Mesenchymal stem cell (in vitro differentiated cells and primary cell): Measurements from ENCODE around the gene FCGBP.

Source experiments
- DNase-seq: peaks from one replicate; pipeline ENCODE4 v3.0.0-alpha.2; 2013
- H2AFZ ChIP-seq: one replicate; pipeline ENCODE4 v1.6.1; 2013; ENCODE audit warnings: low read depth, mild to moderate bottlenecking, control low read depth, inconsistent platforms, low read length, moderate library complexity
- H2AK5ac ChIP-seq: 2 replicates; pipeline ENCODE4 v1.6.1; 2013; ENCODE audit warnings: low read length, moderate library complexity, mild to moderate bottlenecking, inconsistent platforms; ENCODE audit not compliant: severe bottlenecking
- H2BK120ac ChIP-seq: one replicate; pipeline ENCODE4 v1.6.1; 2013; ENCODE audit warnings: low read depth, mild to moderate bottlenecking, inconsistent platforms, low read length, moderate library complexity
- H2BK12ac ChIP-seq, 2 experiments: one replicate each; pipeline ENCODE4 v1.6.1; 2013; ENCODE audit warnings: inconsistent platforms in 2 of 2, low read length in 2 of 2, mild to moderate bottlenecking in 2 of 2, moderate library complexity in 2 of 2, control low read depth in 1 of 2
- H2BK15ac ChIP-seq: one replicate; pipeline ENCODE4 v1.6.1; 2013; ENCODE audit warnings: mild to moderate bottlenecking, low read depth, inconsistent platforms; ENCODE audit not compliant: poor library complexity, severe bottlenecking
- H2BK5ac ChIP-seq: 2 replicates; pipeline ENCODE4 v1.6.1; 2013; ENCODE audit warnings: low read depth, mild to moderate bottlenecking, low read length, control low read depth, inconsistent platforms; ENCODE audit not compliant: poor library complexity, severe bottlenecking
- H3K14ac ChIP-seq, 2 experiments: one replicate each; pipeline ENCODE4 v1.6.1; 2013; ENCODE audit warnings: inconsistent platforms in 2 of 2, low read length in 2 of 2, control low read depth in 1 of 2, mild to moderate bottlenecking in 1 of 2, moderate library complexity in 1 of 2
- H3K18ac ChIP-seq, 2 experiments: one replicate each; pipeline ENCODE4 v1.6.1; 2013; ENCODE audit warnings: inconsistent platforms in 2 of 2, low read length in 2 of 2, control low read depth in 1 of 2, low read depth in 1 of 2, mild to moderate bottlenecking in 1 of 2
- H3K23ac ChIP-seq, 2 experiments: one replicate each; pipeline ENCODE4 v1.6.1; 2013; ENCODE audit warnings: inconsistent platforms in 2 of 2, low read length in 2 of 2, mild to moderate bottlenecking in 2 of 2, moderate library complexity in 2 of 2, control low read depth in 1 of 2
- H3K27ac ChIP-seq: 2 replicates; pipeline ENCODE4 v1.5.1; 2013; ENCODE audit warnings: mild to moderate bottlenecking, moderate library complexity, low read length, control low read depth, inconsistent platforms; ENCODE audit not compliant: poor library complexity, severe bottlenecking
- H3K27me3 ChIP-seq, 2 experiments: 2 replicates each; pipeline versions ENCODE4 v1.6.1 to v1.7.0; 2013; ENCODE audit warnings: low read length in 2 of 2, mild to moderate bottlenecking in 2 of 2, moderate library complexity in 2 of 2, control low read depth in 1 of 2, inconsistent platforms in 1 of 2; ENCODE audit not compliant: control insufficient read depth in 1 of 2, insufficient read depth in 1 of 2
- H3K36me3 ChIP-seq, 2 experiments: 2 replicates each; pipeline versions ENCODE4 v1.6.1 to v1.7.0; 2013; ENCODE audit warnings: low read length in 2 of 2, control low read depth in 1 of 2, inconsistent platforms in 1 of 2, low read depth in 1 of 2, mild to moderate bottlenecking in 1 of 2; ENCODE audit not compliant: insufficient read depth in 2 of 2, control insufficient read depth in 1 of 2
- H3K4ac ChIP-seq, 2 experiments: one replicate each; pipeline ENCODE4 v1.6.1; 2013; ENCODE audit warnings: inconsistent platforms in 2 of 2, low read length in 2 of 2, mild to moderate bottlenecking in 2 of 2, moderate library complexity in 2 of 2, control low read depth in 1 of 2, low read depth in 1 of 2
- H3K4me1 ChIP-seq: 2 replicates; pipeline ENCODE4 v1.6.1; 2013; ENCODE audit warnings: low read depth, low read length, control low read depth; ENCODE audit not compliant: control insufficient read depth, insufficient read depth
- H3K4me2 ChIP-seq: 2 replicates; pipeline ENCODE4 v1.6.1; 2013; ENCODE audit warnings: low read length, mild to moderate bottlenecking, inconsistent platforms; ENCODE audit not compliant: poor library complexity, severe bottlenecking
- H3K4me3 ChIP-seq, 2 experiments: 2 replicates each; pipeline versions ENCODE4 v1.5.1 to v1.7.0; 2013; ENCODE audit warnings: low read length in 2 of 2, mild to moderate bottlenecking in 2 of 2, control low read depth in 1 of 2, low read depth in 1 of 2; ENCODE audit not compliant: insufficient read depth in 1 of 2
- H3K79me1 ChIP-seq: replicated peaks from 2 replicates; pipeline ENCODE4 v1.6.1; 2013; ENCODE audit warnings: mild to moderate bottlenecking, control low read depth, low read length, inconsistent platforms; ENCODE audit not compliant: poor library complexity, severe bottlenecking
- H3K9ac ChIP-seq: 2 replicates; pipeline ENCODE4 v1.7.0; 2013; ENCODE audit warnings: mild to moderate bottlenecking, low read length, moderate library complexity
- H3K9me3 ChIP-seq: 2 replicates; pipeline ENCODE4 v1.7.0; 2013; ENCODE audit warnings: mild to moderate bottlenecking, low read length; ENCODE audit not compliant: control insufficient read depth
- H4K8ac ChIP-seq: one replicate; pipeline ENCODE4 v1.6.1; 2013; ENCODE audit warnings: inconsistent platforms, mild to moderate bottlenecking, low read length, moderate library complexity
- H4K91ac ChIP-seq: one replicate; pipeline ENCODE4 v1.6.1; 2013; ENCODE audit warnings: mild to moderate bottlenecking, low read length, inconsistent platforms
- WGBS: methylation state at CpG from one replicate; pipeline ENCODE4 v1.1.7; 2013; ENCODE audit warnings: mixed read lengths; 5-methylcytosine and 5-hydroxymethylcytosine counted together

Gene FCGBP

GRCh38 chr19:39949026-39949747 is 14.8 kb upstream of the FCGBP start:
- no peaks in the 10 kb centered on the region for H3K27me3 ChIP-seq
- no peak overlapping the region for H3K27ac ChIP-seq
- H4K91ac ChIP-seq: no peak overlapping the region
- H3K4me2 ChIP-seq: no peak overlapping the region
- H3K79me1 ChIP-seq: no peaks in the 10 kb centered on the region
- H2BK12ac ChIP-seq: no peak overlapping the region
- H3K4ac ChIP-seq: no peak overlapping the region
- no peak for DNase-seq
- H3K14ac ChIP-seq: no peak overlapping the region
- no peak overlapping the region for H2AFZ ChIP-seq
- no peak overlapping the region for H2BK5ac ChIP-seq
- WGBS: 88% methylated on average over 1 of the region's 2 CpGs
- H3K4me3 ChIP-seq: no peak overlapping the region
- H2BK120ac ChIP-seq: no peak overlapping the region
- no peak overlapping the region for H2BK15ac ChIP-seq
- H3K36me3 ChIP-seq: no peaks in the 10 kb centered on the region
- H3K23ac ChIP-seq: no peak overlapping the region
- no peak overlapping the region for H3K9ac ChIP-seq
- peak overlapping the region; percentile 26 for H2AK5ac ChIP-seq
- H3K18ac ChIP-seq: no peak overlapping the region
- H3K4me1 ChIP-seq: peaks cover 10% of the 10 kb centered on the region
- no peak overlapping the region for H4K8ac ChIP-seq
- H3K9me3 ChIP-seq: no peaks in the 10 kb centered on the region

GRCh38 chr19:39946532-39946931 is 12.1 kb upstream of the FCGBP start:
- no peak overlapping the region for H2AFZ ChIP-seq
- H2BK15ac ChIP-seq: no peak overlapping the region
- no peak overlapping the region for H3K27ac ChIP-seq
- H4K8ac ChIP-seq: no peak overlapping the region
- H2AK5ac ChIP-seq: no peak overlapping the region
- WGBS: 88% methylated on average over 4 of the region's 4 CpGs
- H3K4ac ChIP-seq: no peak overlapping the region
- no peak overlapping the region for H3K18ac ChIP-seq
- H3K79me1 ChIP-seq: no peaks in the 10 kb centered on the region
- H2BK5ac ChIP-seq: no peak overlapping the region
- H2BK120ac ChIP-seq: no peak overlapping the region
- no peak overlapping the region for H3K4me3 ChIP-seq
- no peak overlapping the region for H3K14ac ChIP-seq
- no peak overlapping the region for H2BK12ac ChIP-seq
- H3K23ac ChIP-seq: no peak overlapping the region
- peaks cover 0 to 5% of the 10 kb centered on the region in 2 experiments for H3K27me3 ChIP-seq
- H3K4me2 ChIP-seq: no peak overlapping the region
- no peaks in the 10 kb centered on the region for H3K9me3 ChIP-seq
- H3K9ac ChIP-seq: no peak overlapping the region
- peaks cover 16% of the 10 kb centered on the region for H3K4me1 ChIP-seq
- no peak overlapping the region for H4K91ac ChIP-seq
- no peak for DNase-seq
- no peaks in the 10 kb centered on the region for H3K36me3 ChIP-seq

GRCh38 chr19:39943586-39943985 is 9.2 kb upstream of the FCGBP start:
- H3K27me3 ChIP-seq: peaks cover 0 to 5% of the 10 kb centered on the region in 2 experiments
- no peak overlapping the region for H3K4me2 ChIP-seq
- no peak for DNase-seq
- peak overlapping the region; percentile 46 for H2BK5ac ChIP-seq
- no peak overlapping the region for H2BK12ac ChIP-seq
- WGBS: 88% methylated on average over 1 of the region's 7 CpGs
- H3K4ac ChIP-seq: no peak overlapping the region
- no peak overlapping the region for H3K23ac ChIP-seq
- H3K14ac ChIP-seq: no peak overlapping the region
- no peaks in the 10 kb centered on the region for H3K79me1 ChIP-seq
- H3K36me3 ChIP-seq: no peaks in the 10 kb centered on the region
- H3K9ac ChIP-seq: no peak overlapping the region
- H3K18ac ChIP-seq: no peak overlapping the region
- H3K4me3 ChIP-seq: no peak overlapping the region
- peaks cover 7% of the 10 kb centered on the region for H3K9me3 ChIP-seq
- H3K4me1 ChIP-seq: peaks cover 19% of the 10 kb centered on the region
- peak overlapping the region; percentile 84 for H3K27ac ChIP-seq
- H2BK120ac ChIP-seq: no peak overlapping the region
- H2AFZ ChIP-seq: no peak overlapping the region
- H4K91ac ChIP-seq: no peak overlapping the region
- H2BK15ac ChIP-seq: no peak overlapping the region
- H4K8ac ChIP-seq: no peak overlapping the region
- peak overlapping the region; percentile 81 for H2AK5ac ChIP-seq

- Histone ChIP-seq H3K27me3 (peaks cover 0 to 5% of the 10 kb centered on the region in 2 experiments), H3K79me1 (no peaks in the 10 kb centered on the region), H3K9ac (no peak overlapping the region), H2BK5ac (peak overlapping the region; percentile 66), H3K4me2 (no peak overlapping the region), H3K18ac (no peak overlapping the region), H4K8ac (no peak overlapping the region), H4K91ac (no peak overlapping the region), H3K4me3 (no peak overlapping the region), H2BK12ac (no peak overlapping the region), H3K27ac (peak overlapping the region; percentile 94), H2BK120ac (no peak overlapping the region), H2AK5ac (peak overlapping the region; percentile 77), H3K4ac (no peak overlapping the region), H3K14ac (no peak overlapping the region), H2BK15ac (no peak overlapping the region), H3K23ac (no peak overlapping the region), H3K36me3 (no peaks in the 10 kb centered on the region), H3K9me3 (peaks cover 7% of the 10 kb centered on the region), H3K4me1 (peaks cover 19% of the 10 kb centered on the region), H2AFZ (no peak overlapping the region)
- no peak for DNase-seq
- 63% methylated on average over 3 of the region's 4 CpGs for WGBS
These were observed 7.9 kb upstream of the FCGBP start for GRCh38 chr19:39942366-39942730.
